Measurements from ENCODE around the gene OAS1. TPM values are rescaled to one million over a fixed set of nuclear protein-coding genes. Genes with fewer than 3 reads are reported as not detected.
"Not testable (repeated sequence)": the region's sequence is repeated elsewhere in the genome, so short reads cannot be mapped to it uniquely, and the experiment has no call there.

Gene OAS1
- total RNA-seq, 4 donors from 2014 or later = 3.8 to 19.8 (median 7.4) TPM

DNA sequence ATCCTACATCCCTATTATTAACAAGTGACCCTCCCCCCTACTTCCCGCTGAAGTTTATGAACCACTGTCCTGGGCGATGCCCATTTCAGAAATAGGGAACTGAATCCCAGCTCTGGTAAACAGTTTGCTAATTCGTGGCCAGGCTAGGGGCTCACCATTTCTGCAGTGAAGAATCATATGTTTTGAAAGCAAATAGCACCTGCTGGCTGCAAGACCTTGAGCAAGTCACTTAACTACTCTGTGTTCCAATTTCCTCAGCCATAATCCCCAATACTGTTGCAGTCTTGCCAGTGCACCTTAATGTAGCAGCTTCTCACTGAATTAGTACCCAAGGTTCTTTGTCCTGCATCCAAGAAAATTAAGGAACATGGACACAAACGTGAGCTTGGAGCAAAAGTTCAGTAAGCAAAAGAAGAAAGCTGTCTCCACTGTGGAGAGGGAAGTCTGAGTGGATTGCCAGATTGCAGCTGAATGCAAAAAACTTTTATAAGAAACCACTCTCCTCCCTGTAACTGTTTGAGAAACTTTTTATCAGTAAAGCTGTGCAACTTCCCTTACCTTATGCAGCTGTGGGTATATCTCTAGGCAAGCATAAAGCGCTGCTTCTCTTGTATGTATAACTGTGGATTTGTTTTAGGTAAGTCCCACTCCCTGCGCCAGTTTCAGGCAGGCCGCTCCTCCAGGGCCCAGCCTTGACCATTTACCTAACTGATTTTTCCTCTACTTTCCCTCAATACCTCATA, 824 bp downstream of the OAS1 start:
- no peak for TF ChIP-seq POLR2A (IDR thresholded peaks at IDR 0.05)
- TF ChIP-seq, protein P1, sequence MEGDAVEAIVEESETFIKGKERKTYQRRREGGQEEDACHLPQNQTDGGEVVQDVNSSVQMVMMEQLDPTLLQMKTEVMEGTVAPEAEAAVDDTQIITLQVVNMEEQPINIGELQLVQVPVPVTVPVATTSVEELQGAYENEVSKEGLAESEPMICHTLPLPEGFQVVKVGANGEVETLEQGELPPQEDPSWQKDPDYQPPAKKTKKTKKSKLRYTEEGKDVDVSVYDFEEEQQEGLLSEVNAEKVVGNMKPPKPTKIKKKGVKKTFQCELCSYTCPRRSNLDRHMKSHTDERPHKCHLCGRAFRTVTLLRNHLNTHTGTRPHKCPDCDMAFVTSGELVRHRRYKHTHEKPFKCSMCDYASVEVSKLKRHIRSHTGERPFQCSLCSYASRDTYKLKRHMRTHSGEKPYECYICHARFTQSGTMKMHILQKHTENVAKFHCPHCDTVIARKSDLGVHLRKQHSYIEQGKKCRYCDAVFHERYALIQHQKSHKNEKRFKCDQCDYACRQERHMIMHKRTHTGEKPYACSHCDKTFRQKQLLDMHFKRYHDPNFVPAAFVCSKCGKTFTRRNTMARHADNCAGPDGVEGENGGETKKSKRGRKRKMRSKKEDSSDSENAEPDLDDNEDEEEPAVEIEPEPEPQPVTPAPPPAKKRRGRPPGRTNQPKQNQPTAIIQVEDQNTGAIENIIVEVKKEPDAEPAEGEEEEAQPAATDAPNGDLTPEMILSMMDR (IDR thresholded peaks at IDR 0.05) = no peak
- peak overlapping the region; percentile 56 to 76 for H3K27ac ChIP-seq
- peaks cover 3 to 4% of the 10 kb centered on the region in 2 donors for H3K4me1 ChIP-seq
- intact Hi-C loops (cut with DNase I; ENCODE audit: low total_unique reads) = no loop called here
- H3K36me3 ChIP-seq = no peaks in the 10 kb centered on the region
- DNase-seq = no peak
- H3K27me3 ChIP-seq = no peaks in the 10 kb centered on the region
- peaks cover 0 to 9% of the 10 kb centered on the region in 2 donors for H3K9me3 ChIP-seq
- H3K4me3 ChIP-seq = peak overlapping the region; percentile 33 to 39

DNA sequence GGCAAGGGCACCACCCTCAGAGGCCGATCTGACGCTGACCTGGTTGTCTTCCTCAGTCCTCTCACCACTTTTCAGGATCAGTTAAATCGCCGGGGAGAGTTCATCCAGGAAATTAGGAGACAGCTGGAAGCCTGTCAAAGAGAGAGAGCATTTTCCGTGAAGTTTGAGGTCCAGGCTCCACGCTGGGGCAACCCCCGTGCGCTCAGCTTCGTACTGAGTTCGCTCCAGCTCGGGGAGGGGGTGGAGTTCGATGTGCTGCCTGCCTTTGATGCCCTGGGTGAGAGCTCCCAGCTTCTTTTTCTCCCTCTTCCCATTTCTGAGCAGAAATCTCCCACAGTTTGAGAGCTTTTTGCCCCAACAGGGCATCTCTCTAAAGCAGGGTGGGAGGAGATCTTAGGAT, 1.8 kb downstream of the OAS1 start:
- no peak for TF ChIP-seq POLR2A (IDR thresholded peaks at IDR 0.05)
- TF ChIP-seq, protein P1 (IDR thresholded peaks at IDR 0.05) = no peak
- intact Hi-C loops (cut with DNase I; ENCODE audit: low total_unique reads) = no loop called here
- Histone ChIP-seq H3K36me3 (no peaks in the 10 kb centered on the region), H3K27me3 (no peaks in the 10 kb centered on the region), H3K4me1 (peaks cover 3 to 4% of the 10 kb centered on the region in 2 donors), H3K9me3 (peaks cover 0 to 18% of the 10 kb centered on the region in 2 donors), H3K27ac (no peak overlapping the region), H3K4me3 (no peak overlapping the region)
- no peak for DNase-seq

DNA sequence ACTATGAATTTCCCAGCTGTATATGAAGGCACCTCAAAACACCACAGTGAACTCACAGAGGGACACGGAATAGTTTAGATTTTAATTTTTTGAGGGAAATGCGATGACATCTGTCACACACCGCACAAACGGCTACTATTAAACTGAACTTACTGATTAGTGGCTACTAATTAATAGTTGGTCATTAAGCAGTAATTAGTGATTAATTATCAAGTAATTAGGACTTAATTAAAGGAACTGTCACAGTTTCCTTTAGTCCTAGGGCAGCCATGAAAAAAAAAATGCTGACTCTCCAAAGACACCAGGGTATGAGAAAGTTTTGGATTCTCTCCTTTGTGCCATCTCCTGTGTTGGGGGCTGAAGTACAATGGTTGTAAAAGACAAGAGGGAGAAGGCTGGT, 2.9 kb downstream of the OAS1 start:
- intact Hi-C loops (cut with DNase I; ENCODE audit: low total_unique reads) = no loop called here
- no peak overlapping the region for H3K4me3 ChIP-seq
- TF ChIP-seq POLR2A (IDR thresholded peaks at IDR 0.05) = no peak
- TF ChIP-seq, protein P1 (IDR thresholded peaks at IDR 0.05) = no peak

DNA sequence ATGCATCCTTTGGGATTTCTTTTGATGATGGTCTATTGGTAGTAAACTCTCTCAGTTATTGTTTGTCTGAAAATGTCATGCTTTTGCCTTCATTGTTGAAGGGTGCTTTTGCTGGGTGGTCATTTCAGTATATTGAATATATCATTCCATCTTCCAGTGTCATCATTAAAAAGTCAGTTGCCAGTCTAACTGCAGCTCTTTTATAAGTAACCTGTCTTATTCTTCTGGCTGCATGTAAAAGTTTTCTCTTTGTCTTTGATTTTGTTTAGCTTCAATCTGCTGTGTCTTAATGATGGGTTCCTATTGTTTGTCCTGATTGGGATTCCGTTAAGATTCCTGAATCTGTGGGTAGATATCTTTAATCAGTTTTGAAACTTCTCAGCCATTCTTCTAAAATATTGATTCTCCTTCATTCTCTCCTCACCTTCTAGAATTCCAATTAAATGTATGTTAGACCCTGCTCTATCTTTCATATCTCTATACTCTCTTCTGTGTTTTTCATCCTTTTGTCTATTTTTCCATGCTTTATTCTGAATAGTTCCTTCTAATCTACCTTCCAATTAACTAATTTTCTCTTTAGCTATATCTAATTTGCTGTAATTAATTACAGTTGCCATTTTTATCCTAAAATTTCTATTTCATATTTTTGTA, 6.4 kb downstream of the OAS1 start:
- Histone ChIP-seq H3K9me3 (peaks cover 0 to 22% of the 10 kb centered on the region in 2 donors), H3K27ac (no peak overlapping the region), H3K36me3 (no peaks in the 10 kb centered on the region), H3K4me3 (no peak overlapping the region), H3K4me1 (no peaks in the 10 kb centered on the region), H3K27me3 (no peaks in the 10 kb centered on the region)
- intact Hi-C loops (cut with DNase I; ENCODE audit: low total_unique reads) = no loop called here
- TF ChIP-seq POLR2A (IDR thresholded peaks at IDR 0.05) = no peak
- TF ChIP-seq, protein P1 (IDR thresholded peaks at IDR 0.05) = no peak
- no peak for DNase-seq

More for the DNA sequence above, 2.9 kb downstream of the OAS1 start:
- Histone ChIP-seq H3K27ac (no peak overlapping the region), H3K4me1 (peaks cover 3 to 4% of the 10 kb centered on the region in 2 donors), H3K36me3 (no peaks in the 10 kb centered on the region), H3K27me3 (no peaks in the 10 kb centered on the region), H3K9me3 (peaks cover 0 to 22% of the 10 kb centered on the region in 2 donors)
- DNase-seq = no peak

DNA sequence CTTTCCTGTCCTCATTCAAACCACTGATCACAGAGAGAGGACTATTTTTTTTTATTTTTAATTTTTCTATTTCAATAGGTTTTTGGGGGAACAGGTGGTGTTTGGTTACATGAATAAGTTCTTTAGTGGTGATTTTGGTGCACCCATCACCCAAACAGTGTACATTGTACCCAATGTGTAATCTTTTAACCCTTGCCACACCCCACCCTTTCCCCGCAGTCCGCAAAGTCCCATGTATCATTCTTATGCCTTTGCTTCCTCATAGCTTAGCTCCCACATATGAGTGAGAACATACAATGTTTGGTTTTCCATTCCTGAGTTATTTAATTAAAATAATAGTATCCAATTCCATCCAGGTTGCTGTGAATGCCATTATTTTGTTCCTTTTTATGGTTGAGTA, 7.1 kb downstream of the OAS1 start:
- H3K4me3 ChIP-seq; H3K36me3 ChIP-seq; H3K4me1 ChIP-seq; H3K27me3 ChIP-seq; H3K27ac ChIP-seq; intact Hi-C loops (cut with DNase I; ENCODE audit: low total_unique reads); DNase-seq: not testable (repeated sequence)
- peaks cover 0 to 22% of the 10 kb centered on the region in 2 donors for H3K9me3 ChIP-seq

Measured in uterus (tissue), 4 donors.